Colonic mucosa (tissue), 4 donors: ENCODE results near the gene HEPACAM2. TPM values are rescaled to one million over a fixed set of nuclear protein-coding genes. Genes with fewer than 3 reads are reported as not detected.

Experiments
- DNase-seq: peaks from one replicate; pipeline ENCODE4 v3.0.0-alpha.2; 2020
- H3K27ac ChIP-seq: fragments of 200-600 bp; one replicate; pipeline ENCODE4 v1.8.0; 2021
- H3K27me3 ChIP-seq: fragments of 200-600 bp; one replicate; pipeline ENCODE4 v1.8.0; 2021
- H3K36me3 ChIP-seq: fragments of 200-600 bp; one replicate; pipeline ENCODE4 v1.8.0; 2021
- H3K4me1 ChIP-seq: fragments of 200-600 bp; one replicate; pipeline ENCODE4 v1.8.0; 2021; ENCODE audit warnings: mild to moderate bottlenecking
- H3K4me3 ChIP-seq: fragments of 200-600 bp; one replicate; pipeline ENCODE4 v1.8.0; 2021
- H3K9ac ChIP-seq, 2 donors: one replicate each; pipeline ENCODE4 v1.7.0; 2013; ENCODE audit warnings: control low read depth in 2 of 2, low read depth in 2 of 2, low read length in 2 of 2
- H3K9me3 ChIP-seq: fragments of 200-600 bp; one replicate; pipeline ENCODE4 v1.8.0; 2021
- CTCF ChIP-seq: fragments of 200-600 bp; IDR thresholded peaks from one replicate; pipeline ENCODE4 v1.8.0; 2022; ENCODE audit warnings: antibody characterized with exemption, mild to moderate bottlenecking
- intact Hi-C: fragments of 100-400 bp; cut with DNase I; formaldehyde crosslinking; loops from one replicate; pipeline ENCODE4 v1.14.1; 2022
- total RNA-seq, 2 donors: library from RNA; stranded (reverse); fragmentation: NEBNext Ultra II Directional in 1 of 2; extraction: Animal tissue kit (Norgen Biotek cat#: 25700) in 1 of 2; gene quantifications; one replicate each; pipeline ENCODE4 v1.2.1, GENCODE V29; 2021
- donor health status: healthy.
- donor health status: DM: no; HTN: no; CAD: no.
- donor health status: DM: no; HTN: no; CAD: no.

The HEPACAM2 gene
- total RNA-seq, 2 donors from 2014 or later, result 45.9 to 81.5 TPM

GRCh38 chr7:93145354-93145753 is 80.9 kb downstream of the HEPACAM2 start:
- H3K4me3 ChIP-seq, result no peak overlapping the region
- H3K9me3 ChIP-seq, result no peaks in the 10 kb centered on the region
- no peak overlapping the region for H3K9ac ChIP-seq
- TF ChIP-seq CTCF, result no peak
- DNase-seq, result no peak
- no peaks in the 10 kb centered on the region for H3K4me1 ChIP-seq
- no peaks in the 10 kb centered on the region for H3K27me3 ChIP-seq
- H3K27ac ChIP-seq, result no peak overlapping the region
- H3K36me3 ChIP-seq, result peaks cover 4% of the 10 kb centered on the region
- intact Hi-C loops, result no loop called here

GRCh38 chr7:93142127-93142526 is 84.1 kb downstream of the HEPACAM2 start:
- Histone ChIP-seq H3K27ac (no peak overlapping the region), H3K9ac (no peak overlapping the region), H3K36me3 (peaks cover 4% of the 10 kb centered on the region), H3K27me3 (no peaks in the 10 kb centered on the region), H3K4me1 (no peaks in the 10 kb centered on the region), H3K4me3 (no peak overlapping the region), H3K9me3 (no peaks in the 10 kb centered on the region)
- DNase-seq, result no peak
- TF ChIP-seq CTCF, result no peak
- intact Hi-C loops, result no loop called here

- Histone ChIP-seq H3K9me3 (no peaks in the 10 kb centered on the region), H3K36me3 (peaks cover 4% of the 10 kb centered on the region), H3K27ac (no peak overlapping the region), H3K27me3 (no peaks in the 10 kb centered on the region), H3K9ac (no peak overlapping the region), H3K4me3 (no peak overlapping the region), H3K4me1 (no peaks in the 10 kb centered on the region)
- no peak for DNase-seq
- no peak for TF ChIP-seq CTCF
- intact Hi-C loops, result no loop called here
Observed at GRCh38 chr7:93140582-93141191, 85.6 kb downstream of the HEPACAM2 start.

GRCh38 chr7:93138576-93138975 is 87.7 kb downstream of the HEPACAM2 start:
- Histone ChIP-seq H3K9me3 (no peaks in the 10 kb centered on the region), H3K27ac (no peak overlapping the region), H3K4me1 (no peaks in the 10 kb centered on the region), H3K9ac (no peak overlapping the region), H3K27me3 (no peaks in the 10 kb centered on the region), H3K4me3 (no peak overlapping the region), H3K36me3 (peaks cover 3% of the 10 kb centered on the region)
- intact Hi-C loops, result no loop called here
- TF ChIP-seq CTCF, result no peak
- no peak for DNase-seq

Other genes starting within 250 kb of the HEPACAM2 start
- gene SAMD9, start 108.5 kb downstream of the HEPACAM2 start, total RNA-seq, result 10 to 100 TPM; 12.9 to 21.5 TPM
- 10 to 100 TPM in 1 of 2 donors, 1 to 10 TPM in 1; 7.2 to 10.7 TPM for gene SAMD9L, start 78.1 kb downstream of the HEPACAM2 start, total RNA-seq
- 10 to 100 TPM; 27.2 to 29.0 TPM for gene VPS50, start 5.9 kb upstream of the HEPACAM2 start, total RNA-seq